Measurements from ENCODE around the gene CCN2.

DNA sequence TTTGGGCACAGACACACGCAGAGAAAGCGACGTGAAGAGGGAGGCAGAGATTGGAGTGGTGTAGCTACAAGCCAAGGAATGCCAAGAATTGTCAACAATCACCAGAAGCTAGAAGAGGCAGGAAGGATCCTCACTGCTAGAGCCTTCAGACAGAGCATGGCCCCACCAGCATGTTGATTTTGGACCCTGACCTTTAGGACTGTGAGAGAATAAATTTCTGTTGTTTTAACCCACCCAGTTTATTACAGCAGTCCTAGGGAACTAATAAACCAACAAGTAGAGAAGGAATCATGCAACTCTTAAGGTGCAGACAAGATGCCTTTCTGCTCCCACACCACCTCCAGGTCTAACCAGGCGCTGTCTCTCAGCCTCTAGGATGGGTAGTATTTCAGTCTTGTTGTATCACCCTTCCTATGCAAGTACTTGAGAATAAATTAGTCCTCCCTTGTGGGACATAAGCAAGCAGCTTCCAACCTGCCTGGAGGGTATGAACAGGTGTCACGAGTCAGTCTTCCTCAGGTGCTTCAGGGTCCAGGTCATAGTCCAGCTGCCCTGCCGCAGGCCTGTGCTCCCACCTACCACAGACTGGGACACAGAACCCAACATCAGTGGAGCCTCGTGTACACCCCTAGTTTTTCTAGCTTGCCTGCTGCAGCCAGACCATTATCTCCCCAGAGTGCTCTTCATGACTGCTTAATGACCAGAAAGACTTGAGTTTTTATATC lies 46.4 kb upstream of the CCN2 start:
- TF ChIP-seq, protein P1, sequence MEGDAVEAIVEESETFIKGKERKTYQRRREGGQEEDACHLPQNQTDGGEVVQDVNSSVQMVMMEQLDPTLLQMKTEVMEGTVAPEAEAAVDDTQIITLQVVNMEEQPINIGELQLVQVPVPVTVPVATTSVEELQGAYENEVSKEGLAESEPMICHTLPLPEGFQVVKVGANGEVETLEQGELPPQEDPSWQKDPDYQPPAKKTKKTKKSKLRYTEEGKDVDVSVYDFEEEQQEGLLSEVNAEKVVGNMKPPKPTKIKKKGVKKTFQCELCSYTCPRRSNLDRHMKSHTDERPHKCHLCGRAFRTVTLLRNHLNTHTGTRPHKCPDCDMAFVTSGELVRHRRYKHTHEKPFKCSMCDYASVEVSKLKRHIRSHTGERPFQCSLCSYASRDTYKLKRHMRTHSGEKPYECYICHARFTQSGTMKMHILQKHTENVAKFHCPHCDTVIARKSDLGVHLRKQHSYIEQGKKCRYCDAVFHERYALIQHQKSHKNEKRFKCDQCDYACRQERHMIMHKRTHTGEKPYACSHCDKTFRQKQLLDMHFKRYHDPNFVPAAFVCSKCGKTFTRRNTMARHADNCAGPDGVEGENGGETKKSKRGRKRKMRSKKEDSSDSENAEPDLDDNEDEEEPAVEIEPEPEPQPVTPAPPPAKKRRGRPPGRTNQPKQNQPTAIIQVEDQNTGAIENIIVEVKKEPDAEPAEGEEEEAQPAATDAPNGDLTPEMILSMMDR (IDR thresholded peaks at IDR 0.05): no peak
- no peak for TF ChIP-seq ZFX (IDR thresholded peaks at IDR 0.05; ENCODE audit: borderline replicate concordance)
